MM.1S (cell line): Measurements from ENCODE around the gene CCDC86.

ENCODE experiments used
- DNase-seq: peaks from one replicate; pipeline ENCODE4 v3.0.0-alpha.2; 2015
- H2AFZ ChIP-seq: fragments of 300-600 bp; sonication (generic); 2 replicates; pipeline ENCODE4 v1.6.0; 2016; ENCODE audit warnings: antibody characterized with exemption, low read length
- H3F3A ChIP-seq: fragments of 300-600 bp; sonication (generic); 2 replicates; pipeline ENCODE4 v1.6.1; 2016; ENCODE audit warnings: mild to moderate bottlenecking, antibody characterized with exemption, low read length, moderate library complexity, mixed read lengths; ENCODE audit not compliant: insufficient read depth
- H3K27ac ChIP-seq: fragments of 300-600 bp; sonication (generic); 2 replicates; pipeline ENCODE4 v1.5.1; 2016; ENCODE audit warnings: mild to moderate bottlenecking, low read length
- H3K27me3 ChIP-seq: fragments of 300-600 bp; sonication (generic); replicated peaks from 2 replicates; pipeline ENCODE4 v1.6.0; 2016; ENCODE audit warnings: low read length; ENCODE audit not compliant: insufficient read depth
- H3K36me3 ChIP-seq: fragments of 300-600 bp; sonication (generic); replicated peaks from 2 replicates; pipeline ENCODE4 v1.6.1; 2016; ENCODE audit warnings: mild to moderate bottlenecking, low read length, mixed read lengths; ENCODE audit not compliant: insufficient read depth
- H3K4me1 ChIP-seq: fragments of 300-600 bp; sonication (generic); 2 replicates; pipeline ENCODE4 v1.6.1; 2016; ENCODE audit warnings: low read length, mixed read lengths
- H3K4me2 ChIP-seq: fragments of 300-600 bp; sonication (generic); 2 replicates; pipeline ENCODE4 v1.6.0; 2016; ENCODE audit warnings: low read depth, low read length
- H3K4me3 ChIP-seq: fragments of 300-600 bp; sonication (generic); 2 replicates; pipeline ENCODE4 v1.5.1; 2016; ENCODE audit warnings: low read length, mixed read lengths
- H3K79me2 ChIP-seq: fragments of 300-600 bp; sonication (generic); 2 replicates; pipeline ENCODE4 v1.6.1; 2016; ENCODE audit warnings: mixed run types, low read length, mixed read lengths
- H3K9ac ChIP-seq: fragments of 300-600 bp; sonication (generic); 2 replicates; pipeline ENCODE4 v1.6.1; 2016; ENCODE audit warnings: low read length, mixed read lengths
- H3K9me2 ChIP-seq: fragments of 300-600 bp; sonication (generic); replicated peaks from 2 replicates; pipeline ENCODE4 v1.6.1; 2016; ENCODE audit warnings: mild to moderate bottlenecking, low read length, mixed read lengths; ENCODE audit not compliant: insufficient read depth
- H3K9me3 ChIP-seq: fragments of 300-600 bp; sonication (generic); replicated peaks from 2 replicates; pipeline ENCODE4 v1.6.1; 2016; ENCODE audit warnings: mild to moderate bottlenecking, low read length, mixed read lengths; ENCODE audit not compliant: insufficient read depth
- H4K20me1 ChIP-seq: fragments of 300-600 bp; sonication (generic); 2 replicates; pipeline ENCODE4 v1.6.1; 2016; ENCODE audit warnings: mild to moderate bottlenecking, low read length, moderate library complexity, mixed read lengths; ENCODE audit not compliant: insufficient read depth
- CTCF ChIP-seq: fragments of 300-600 bp; sonication (generic); IDR thresholded peaks from 2 replicates; pipeline ENCODE4 v1.5.1; 2016; ENCODE audit warnings: antibody characterized with exemption, low read length, mixed read lengths
- EZH2 ChIP-seq: fragments of 300-600 bp; sonication (generic); optimal IDR thresholded peaks from 2 replicates; pipeline ENCODE3; 2017; ENCODE audit warnings: low read depth, mild to moderate bottlenecking, antibody characterized with exemption, low read length, mixed read lengths
- EZH2phosphoT487 ChIP-seq: fragments of 300-600 bp; sonication (generic); IDR thresholded peaks from 2 replicates; pipeline ENCODE4 v1.6.1; 2018; ENCODE audit warnings: antibody characterized with exemption, low read length

Gene CCDC86

GRCh38 chr11:60891103-60891741 is 49.3 kb downstream of the CCDC86 start:
- no peak for DNase-seq
- Histone ChIP-seq H2AFZ (no peak overlapping the region), H3K79me2 (0 out of 2 replicates have a peak, but pooled peaks cover 4% of the 10 kb centered on the region), H3K9me2 (no peaks in the 10 kb centered on the region), H3K36me3 (peaks cover 3% of the 10 kb centered on the region), H3K27me3 (no peaks in the 10 kb centered on the region), H3K4me3 (no peak overlapping the region), H3K9ac (no peak overlapping the region), H3K27ac (no peak overlapping the region), H4K20me1 (no peaks in the 10 kb centered on the region), H3K4me1 (peaks cover 6% of the 10 kb centered on the region; the same call in 1 of the 2 replicates), H3F3A (peaks cover 7% of the 10 kb centered on the region; the same call in 1 of the 2 replicates), H3K9me3 (no peaks in the 10 kb centered on the region), H3K4me2 (no peak overlapping the region)
- TF ChIP-seq CTCF (no peak), EZH2 (no peak), EZH2phosphoT487 (no peak)

GRCh38 chr11:60895687-60896086 is 53.8 kb downstream of the CCDC86 start:
- Histone ChIP-seq H3K9me3 (no peaks in the 10 kb centered on the region), H3K27me3 (no peaks in the 10 kb centered on the region), H3K9ac (no peak overlapping the region), H3K36me3 (peaks cover 24% of the 10 kb centered on the region), H3K4me3 (no peak overlapping the region), H3K4me2 (no peak overlapping the region), H3K9me2 (no peaks in the 10 kb centered on the region), H4K20me1 (no peaks in the 10 kb centered on the region), H3K79me2 (peaks cover 26% of the 10 kb centered on the region), H3K4me1 (no peaks in the 10 kb centered on the region), H2AFZ (no peak overlapping the region), H3K27ac (no peak overlapping the region), H3F3A (peaks cover 7% of the 10 kb centered on the region)
- no peak for DNase-seq
- no peak for TF ChIP-seq EZH2phosphoT487
- no peak for TF ChIP-seq CTCF
- no peak for TF ChIP-seq EZH2

GRCh38 chr11:60897496-60897895 is 55.6 kb downstream of the CCDC86 start:
- H3K79me2 ChIP-seq: peaks cover 40% of the 10 kb centered on the region
- no peaks in the 10 kb centered on the region for H3K4me1 ChIP-seq
- no peak overlapping the region for H2AFZ ChIP-seq
- H3K27ac ChIP-seq: no peak overlapping the region
- H3K9me3 ChIP-seq: no peaks in the 10 kb centered on the region
- H3K9ac ChIP-seq: no peak overlapping the region
- H3F3A ChIP-seq: peaks cover 13% of the 10 kb centered on the region
- no peak for DNase-seq
- H3K4me2 ChIP-seq: no peak overlapping the region
- TF ChIP-seq CTCF (no peak), EZH2 (no peak), EZH2phosphoT487 (no peak)
- H3K27me3 ChIP-seq: no peaks in the 10 kb centered on the region
- H3K9me2 ChIP-seq: no peaks in the 10 kb centered on the region
- no peak overlapping the region for H3K4me3 ChIP-seq
- peaks cover 28% of the 10 kb centered on the region for H3K36me3 ChIP-seq
- no peaks in the 10 kb centered on the region for H4K20me1 ChIP-seq
